A549 (cell line): ENCODE results near the gene ULBP1.

Source experiments
- MYC ChIP-seq: IDR thresholded peaks from 2 replicates; pipeline ENCODE4 v1.6.1; 2012; ENCODE audit warnings: mild to moderate bottlenecking, inconsistent platforms, low read length, improper control_type of control experiment, borderline replicate concordance
- NPAS2 ChIP-seq: fragments of 250-450 bp; sonication (Bioruptor Pico); IDR thresholded peaks from 2 replicates; pipeline ENCODE4 v1.8.0; 2022; ENCODE audit warnings: mild to moderate bottlenecking, moderate library complexity, borderline replicate concordance
- POLR2A ChIP-seq: IDR thresholded peaks from 2 replicates; pipeline ENCODE4 v1.6.1; 2012; ENCODE audit warnings: mild to moderate bottlenecking, low read length
- TF ChIP-seq, protein P1 (sequence below): fragments of >200 bp; sonication (Bioruptor Twin); formaldehyde crosslinking; IDR thresholded peaks from 3 replicates; pipeline ENCODE4 v1.5.1; 2016

- TF ChIP-seq, protein P1, sequence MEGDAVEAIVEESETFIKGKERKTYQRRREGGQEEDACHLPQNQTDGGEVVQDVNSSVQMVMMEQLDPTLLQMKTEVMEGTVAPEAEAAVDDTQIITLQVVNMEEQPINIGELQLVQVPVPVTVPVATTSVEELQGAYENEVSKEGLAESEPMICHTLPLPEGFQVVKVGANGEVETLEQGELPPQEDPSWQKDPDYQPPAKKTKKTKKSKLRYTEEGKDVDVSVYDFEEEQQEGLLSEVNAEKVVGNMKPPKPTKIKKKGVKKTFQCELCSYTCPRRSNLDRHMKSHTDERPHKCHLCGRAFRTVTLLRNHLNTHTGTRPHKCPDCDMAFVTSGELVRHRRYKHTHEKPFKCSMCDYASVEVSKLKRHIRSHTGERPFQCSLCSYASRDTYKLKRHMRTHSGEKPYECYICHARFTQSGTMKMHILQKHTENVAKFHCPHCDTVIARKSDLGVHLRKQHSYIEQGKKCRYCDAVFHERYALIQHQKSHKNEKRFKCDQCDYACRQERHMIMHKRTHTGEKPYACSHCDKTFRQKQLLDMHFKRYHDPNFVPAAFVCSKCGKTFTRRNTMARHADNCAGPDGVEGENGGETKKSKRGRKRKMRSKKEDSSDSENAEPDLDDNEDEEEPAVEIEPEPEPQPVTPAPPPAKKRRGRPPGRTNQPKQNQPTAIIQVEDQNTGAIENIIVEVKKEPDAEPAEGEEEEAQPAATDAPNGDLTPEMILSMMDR: no peak
- TF ChIP-seq NPAS2 (CRISPR knock-in tag) (no peak), MYC (no peak), POLR2A (no peak)
These were observed 12.6 kb upstream of the ULBP1 start for GRCh38 chr6:149951096-149951495.
